ENCODE results near the gene ARL15.

Gene ARL15

DNA sequence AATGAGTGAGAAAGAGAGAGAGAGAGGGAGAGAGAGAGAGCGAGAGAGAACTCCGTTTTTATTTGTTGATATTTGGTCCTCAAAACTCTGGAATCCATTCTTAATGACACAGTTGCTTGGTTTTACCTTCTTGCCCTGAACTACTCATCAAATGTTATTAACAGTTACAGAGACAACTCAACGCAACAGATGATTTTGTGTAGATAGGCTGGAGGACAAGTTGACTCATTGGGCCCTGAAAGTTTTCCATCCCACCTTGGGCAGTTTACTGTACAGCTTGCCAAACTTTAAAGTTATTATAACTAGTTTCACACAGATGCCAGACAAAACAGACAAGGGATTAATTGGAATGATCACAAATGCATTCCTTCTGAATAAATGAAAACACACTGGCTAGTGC lies 339.9 kb downstream of the ARL15 start:
- DNase-seq (ENCODE audit: low read depth), result no peak
- no peak overlapping the region for H3K4me3 ChIP-seq (ENCODE audit: low read depth, low read length)
- in situ Hi-C loops (cut with HindIII; ENCODE audit: low sequenced_read_pairs), result no loop called here
- TF ChIP-seq, protein P1, sequence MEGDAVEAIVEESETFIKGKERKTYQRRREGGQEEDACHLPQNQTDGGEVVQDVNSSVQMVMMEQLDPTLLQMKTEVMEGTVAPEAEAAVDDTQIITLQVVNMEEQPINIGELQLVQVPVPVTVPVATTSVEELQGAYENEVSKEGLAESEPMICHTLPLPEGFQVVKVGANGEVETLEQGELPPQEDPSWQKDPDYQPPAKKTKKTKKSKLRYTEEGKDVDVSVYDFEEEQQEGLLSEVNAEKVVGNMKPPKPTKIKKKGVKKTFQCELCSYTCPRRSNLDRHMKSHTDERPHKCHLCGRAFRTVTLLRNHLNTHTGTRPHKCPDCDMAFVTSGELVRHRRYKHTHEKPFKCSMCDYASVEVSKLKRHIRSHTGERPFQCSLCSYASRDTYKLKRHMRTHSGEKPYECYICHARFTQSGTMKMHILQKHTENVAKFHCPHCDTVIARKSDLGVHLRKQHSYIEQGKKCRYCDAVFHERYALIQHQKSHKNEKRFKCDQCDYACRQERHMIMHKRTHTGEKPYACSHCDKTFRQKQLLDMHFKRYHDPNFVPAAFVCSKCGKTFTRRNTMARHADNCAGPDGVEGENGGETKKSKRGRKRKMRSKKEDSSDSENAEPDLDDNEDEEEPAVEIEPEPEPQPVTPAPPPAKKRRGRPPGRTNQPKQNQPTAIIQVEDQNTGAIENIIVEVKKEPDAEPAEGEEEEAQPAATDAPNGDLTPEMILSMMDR (IDR thresholded peaks at IDR 0.05; ENCODE audit: low read depth, low read length, missing control alignments), result no peak

GRCh38 chr5:53969176-53969730 lies 341.1 kb downstream of the ARL15 start:
- in situ Hi-C loops (cut with HindIII; ENCODE audit: low sequenced_read_pairs), result no loop called here
- no peak overlapping the region for H3K4me3 ChIP-seq (ENCODE audit: low read depth, low read length)
- TF ChIP-seq, protein P1 (IDR thresholded peaks at IDR 0.05; ENCODE audit: low read depth, low read length, missing control alignments), result no peak
- no peak for DNase-seq (ENCODE audit: low read depth)

DNA sequence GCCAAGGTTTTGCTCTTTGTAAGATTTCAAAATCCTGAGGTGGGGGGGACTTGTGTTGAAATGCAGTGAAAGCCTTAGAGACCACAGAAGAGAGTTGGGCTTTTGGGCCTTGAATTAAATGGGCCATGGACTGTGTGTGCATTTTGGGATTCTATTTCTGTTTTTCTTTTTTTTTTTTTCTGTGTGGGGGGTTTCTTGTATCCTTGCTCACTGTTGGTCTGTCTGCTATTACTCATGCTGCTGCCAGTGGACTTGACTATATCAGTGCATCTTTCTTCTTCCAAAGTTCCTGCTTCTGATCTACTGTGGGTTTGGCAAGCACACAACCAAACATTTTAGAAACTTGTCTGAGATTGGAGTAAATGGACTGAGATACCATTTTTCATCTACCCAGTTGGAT lies 344.9 kb downstream of the ARL15 start:
- H3K4me3 ChIP-seq (ENCODE audit: low read depth, low read length), result no peak overlapping the region
- in situ Hi-C loops (cut with HindIII; ENCODE audit: low sequenced_read_pairs), result no loop called here
- TF ChIP-seq, protein P1 (IDR thresholded peaks at IDR 0.05; ENCODE audit: low read depth, low read length, missing control alignments), result no peak
- DNase-seq (ENCODE audit: low read depth), result no peak

DNA sequence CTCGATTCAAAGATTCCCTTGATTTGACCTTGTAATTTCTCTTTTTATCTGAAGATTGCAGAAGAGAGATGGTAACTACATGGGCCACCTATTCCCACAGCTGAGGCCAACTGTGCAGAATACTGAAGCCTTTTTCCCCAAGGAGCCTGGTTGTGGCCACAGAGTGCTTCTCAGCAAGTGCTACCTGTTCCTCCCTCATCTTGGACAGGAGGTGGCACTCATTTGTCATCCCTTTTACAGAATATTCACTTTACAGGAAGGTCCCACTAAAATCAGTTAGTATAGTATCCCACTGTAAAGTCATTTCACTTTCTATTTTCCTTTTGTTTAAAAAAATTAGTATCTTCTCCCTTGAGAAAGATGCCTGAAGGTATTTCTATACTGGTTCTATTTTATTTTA lies 346.4 kb downstream of the ARL15 start:
- no peak for DNase-seq (ENCODE audit: low read depth)
- in situ Hi-C loops (cut with HindIII; ENCODE audit: low sequenced_read_pairs), result no loop called here
- TF ChIP-seq, protein P1 (IDR thresholded peaks at IDR 0.05; ENCODE audit: low read depth, low read length, missing control alignments), result no peak
- H3K4me3 ChIP-seq (ENCODE audit: low read depth, low read length), result no peak overlapping the region

DNA sequence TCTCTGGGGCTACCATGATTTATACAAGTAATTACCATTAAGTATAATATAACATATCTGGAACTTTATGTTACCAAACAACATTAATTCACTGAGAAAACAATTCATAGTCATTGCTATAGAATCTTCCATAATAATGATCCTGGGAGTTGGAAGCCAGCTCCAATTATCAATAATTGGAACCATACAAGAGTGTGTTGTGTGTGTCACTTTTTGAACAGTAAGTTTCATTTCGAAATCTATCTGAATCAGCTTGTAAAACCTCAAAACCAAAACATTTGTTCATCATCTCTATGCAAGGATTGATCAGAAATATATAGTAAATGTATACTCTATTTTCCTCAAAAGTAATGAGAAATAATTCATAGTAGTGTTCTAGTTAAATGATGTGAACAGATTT lies 348.1 kb downstream of the ARL15 start:
- no peak for DNase-seq (ENCODE audit: low read depth)
- in situ Hi-C loops (cut with HindIII; ENCODE audit: low sequenced_read_pairs), result no loop called here
- TF ChIP-seq, protein P1 (IDR thresholded peaks at IDR 0.05; ENCODE audit: low read depth, low read length, missing control alignments), result no peak
- no peak overlapping the region for H3K4me3 ChIP-seq (ENCODE audit: low read depth, low read length)

GRCh38 chr5:53956632-53957031 lies 353.7 kb downstream of the ARL15 start:
- DNase-seq (ENCODE audit: low read depth), result no peak
- H3K4me3 ChIP-seq (ENCODE audit: low read depth, low read length), result no peak overlapping the region
- in situ Hi-C loops (cut with HindIII; ENCODE audit: low sequenced_read_pairs), result no loop called here
- TF ChIP-seq, protein P1 (IDR thresholded peaks at IDR 0.05; ENCODE audit: low read depth, low read length, missing control alignments), result no peak

GRCh38 chr5:53956196-53956595 lies 354.2 kb downstream of the ARL15 start:
- TF ChIP-seq, protein P1 (IDR thresholded peaks at IDR 0.05; ENCODE audit: low read depth, low read length, missing control alignments), result no peak

More at GRCh38 chr5:53956196-53956595, 354.2 kb downstream of the ARL15 start:
- no peak overlapping the region for H3K4me3 ChIP-seq (ENCODE audit: low read depth, low read length)
- in situ Hi-C loops (cut with HindIII; ENCODE audit: low sequenced_read_pairs), result no loop called here
- no peak for DNase-seq (ENCODE audit: low read depth)

Measured in astrocyte of the cerebellum (primary cell).